ENCODE data around the gene DAB1.

DNA sequence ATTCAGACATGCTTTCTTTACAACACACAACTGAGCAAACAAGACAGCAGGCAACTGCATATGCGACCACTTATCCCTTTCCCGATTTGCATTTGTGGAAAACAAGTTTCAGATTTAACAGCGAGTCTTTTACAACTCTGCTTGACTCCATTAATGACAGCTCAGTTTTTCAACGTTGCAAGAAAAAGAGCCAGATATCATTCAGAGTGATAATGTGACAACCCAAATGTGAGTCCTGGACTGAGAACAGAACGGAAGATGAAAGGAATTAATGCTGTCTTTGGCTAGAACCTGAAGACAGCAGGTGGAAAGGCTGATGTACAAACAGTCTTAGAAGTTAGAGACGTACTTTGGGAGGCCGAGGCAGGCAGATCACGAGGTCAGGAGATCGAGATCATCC lies 375.0 kb downstream of the DAB1 start:
- TF ChIP-seq, protein P1, sequence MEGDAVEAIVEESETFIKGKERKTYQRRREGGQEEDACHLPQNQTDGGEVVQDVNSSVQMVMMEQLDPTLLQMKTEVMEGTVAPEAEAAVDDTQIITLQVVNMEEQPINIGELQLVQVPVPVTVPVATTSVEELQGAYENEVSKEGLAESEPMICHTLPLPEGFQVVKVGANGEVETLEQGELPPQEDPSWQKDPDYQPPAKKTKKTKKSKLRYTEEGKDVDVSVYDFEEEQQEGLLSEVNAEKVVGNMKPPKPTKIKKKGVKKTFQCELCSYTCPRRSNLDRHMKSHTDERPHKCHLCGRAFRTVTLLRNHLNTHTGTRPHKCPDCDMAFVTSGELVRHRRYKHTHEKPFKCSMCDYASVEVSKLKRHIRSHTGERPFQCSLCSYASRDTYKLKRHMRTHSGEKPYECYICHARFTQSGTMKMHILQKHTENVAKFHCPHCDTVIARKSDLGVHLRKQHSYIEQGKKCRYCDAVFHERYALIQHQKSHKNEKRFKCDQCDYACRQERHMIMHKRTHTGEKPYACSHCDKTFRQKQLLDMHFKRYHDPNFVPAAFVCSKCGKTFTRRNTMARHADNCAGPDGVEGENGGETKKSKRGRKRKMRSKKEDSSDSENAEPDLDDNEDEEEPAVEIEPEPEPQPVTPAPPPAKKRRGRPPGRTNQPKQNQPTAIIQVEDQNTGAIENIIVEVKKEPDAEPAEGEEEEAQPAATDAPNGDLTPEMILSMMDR (IDR thresholded peaks at IDR 0.05) = no peak
- no peak for TF ChIP-seq POLR2A (IDR thresholded peaks at IDR 0.05)

Measured in right lobe of liver (tissue), 4 donors.